Measurements from ENCODE around the gene POLR3B.

POLR3B gene

GRCh38 chr12:106412563-106412962, 55.0 kb downstream of the POLR3B start:
- no peak for DNase-seq (ENCODE audit: low spot score)

GRCh38 chr12:106415134-106415533, 57.6 kb downstream of the POLR3B start:
- peak; percentile 32 for DNase-seq (ENCODE audit: low spot score)

- no peak for DNase-seq (ENCODE audit: low spot score)
Measured at GRCh38 chr12:106416273-106416672, 58.7 kb downstream of the POLR3B start.

- peak; percentile 64 for DNase-seq (ENCODE audit: low spot score)
Measured at GRCh38 chr12:106417926-106418910, 60.7 kb downstream of the POLR3B start.

GRCh38 chr12:106418970-106419369, 61.4 kb downstream of the POLR3B start:
- no peak for DNase-seq (ENCODE audit: low spot score)

GRCh38 chr12:106423291-106423690, 65.7 kb downstream of the POLR3B start:
- DNase-seq (ENCODE audit: low spot score): no peak

- no peak for DNase-seq (ENCODE audit: low spot score)
Measured at GRCh38 chr12:106425061-106425702, 67.6 kb downstream of the POLR3B start.

GRCh38 chr12:106427917-106428316, 70.4 kb downstream of the POLR3B start:
- no peak for DNase-seq (ENCODE audit: low spot score)

- no peak for DNase-seq (ENCODE audit: low spot score)
Measured at GRCh38 chr12:106428384-106428783, 70.8 kb downstream of the POLR3B start.

GRCh38 chr12:106429043-106429552, 71.5 kb downstream of the POLR3B start:
- no peak for DNase-seq (ENCODE audit: low spot score)

- DNase-seq (ENCODE audit: low spot score): no peak
Measured at GRCh38 chr12:106429636-106430035, 72.1 kb downstream of the POLR3B start.

- no peak for DNase-seq (ENCODE audit: low spot score)
Measured at GRCh38 chr12:106431839-106432411, 74.4 kb downstream of the POLR3B start.

GRCh38 chr12:106433055-106433454, 75.5 kb downstream of the POLR3B start:
- DNase-seq (ENCODE audit: low spot score): no peak

- no peak for DNase-seq (ENCODE audit: low spot score)
Measured at GRCh38 chr12:106434526-106434925, 77.0 kb downstream of the POLR3B start.

GRCh38 chr12:106436164-106436563, 78.6 kb downstream of the POLR3B start:
- no peak for DNase-seq (ENCODE audit: low spot score)

GRCh38 chr12:106442575-106442974, 85.0 kb downstream of the POLR3B start:
- no peak for DNase-seq (ENCODE audit: low spot score)

- no peak for DNase-seq (ENCODE audit: low spot score)
Measured at GRCh38 chr12:106445053-106445452, 87.5 kb downstream of the POLR3B start.

- DNase-seq (ENCODE audit: low spot score): no peak
Measured at GRCh38 chr12:106445959-106446358, 88.4 kb downstream of the POLR3B start.

GRCh38 chr12:106446419-106447092, 89.0 kb downstream of the POLR3B start:
- no peak for DNase-seq (ENCODE audit: low spot score)

- no peak for DNase-seq (ENCODE audit: low spot score)
Measured at GRCh38 chr12:106452309-106452708, 94.8 kb downstream of the POLR3B start.

GRCh38 chr12:106455111-106455510, 97.6 kb downstream of the POLR3B start:
- no peak for DNase-seq (ENCODE audit: low spot score)

GRCh38 chr12:106459124-106459523, 101.6 kb downstream of the POLR3B start:
- no peak for DNase-seq (ENCODE audit: low spot score)

All from AG08395 (cell line).